HG02571 (cell line): Measurements from ENCODE around the gene DDX24.

Source experiments
- ATAC-seq: cut with Tn5 transposase; IDR thresholded peaks from one replicate; pipeline ENCODE4 v1.9.1; 2021; ENCODE audit warnings: mild to moderate bottlenecking, moderate library complexity; ENCODE audit not compliant: unreplicated experiment

The DDX24 gene

GRCh38 chr14:94080621-94081385, at the start of gene DDX24, which contains the start of gene IFI27L1:
Gene DDX24 (minus strand): TSS chr14:94081202. CDS start chr14:94079742, 1,460 bp downstream.
Gene IFI27L1 (plus strand): TSS chr14:94081310. CDS start chr14:94096938, 15,628 bp downstream.
- peak; percentile 99 for ATAC-seq

- no peak for ATAC-seq
Measured at GRCh38 chr14:94129758-94130414, 48.9 kb upstream of the DDX24 start.

GRCh38 chr14:94129111-94129757, 48.2 kb upstream of the DDX24 start, which contains the start of gene IFI27L2:
Gene IFI27L2 (minus strand): TSS chr14:94129604. CDS start chr14:94129564, 40 bp downstream.
- peak; percentile 83 for ATAC-seq

- no peak for ATAC-seq
Measured at GRCh38 chr14:94128216-94128839, 47.3 kb upstream of the DDX24 start.

GRCh38 chr14:94127330-94127729, 46.3 kb upstream of the DDX24 start:
- ATAC-seq = no peak

- ATAC-seq = no peak
Measured at GRCh38 chr14:94126800-94127199, 45.8 kb upstream of the DDX24 start.

GRCh38 chr14:94126419-94126677, 45.3 kb upstream of the DDX24 start:
- no peak for ATAC-seq

- ATAC-seq = no peak
Measured at GRCh38 chr14:94125659-94126418, 44.8 kb upstream of the DDX24 start.

- no peak for ATAC-seq
Measured at GRCh38 chr14:94124582-94125377, 43.8 kb upstream of the DDX24 start.

- ATAC-seq = no peak
Measured at GRCh38 chr14:94123868-94124267, 42.9 kb upstream of the DDX24 start.

- no peak for ATAC-seq
Measured at GRCh38 chr14:94123296-94123695, 42.3 kb upstream of the DDX24 start.

- no peak for ATAC-seq
Measured at GRCh38 chr14:94122438-94122837, 41.4 kb upstream of the DDX24 start.

GRCh38 chr14:94121485-94121884, 40.5 kb upstream of the DDX24 start:
- ATAC-seq = no peak

GRCh38 chr14:94120667-94121340, 39.8 kb upstream of the DDX24 start:
- no peak for ATAC-seq

- ATAC-seq = no peak
Measured at GRCh38 chr14:94119071-94119470, 38.1 kb upstream of the DDX24 start.

- ATAC-seq = no peak
Measured at GRCh38 chr14:94117856-94118255, 36.9 kb upstream of the DDX24 start.

GRCh38 chr14:94116701-94117100, 35.7 kb upstream of the DDX24 start:
- ATAC-seq = no peak

- no peak for ATAC-seq
Measured at GRCh38 chr14:94115631-94116030, 34.6 kb upstream of the DDX24 start.

GRCh38 chr14:94115058-94115591, 34.1 kb upstream of the DDX24 start:
- ATAC-seq = no peak
